ENCODE results near the gene TMEM106C.
"Not testable (repeated sequence)": the region's sequence is repeated elsewhere in the genome, so short reads cannot be mapped to it uniquely, and the experiment has no call there.

The TMEM106C gene

GRCh38 chr12:47950856-47951468 lies 12.4 kb upstream of the TMEM106C start:
- DNase-seq = no peak

DNA sequence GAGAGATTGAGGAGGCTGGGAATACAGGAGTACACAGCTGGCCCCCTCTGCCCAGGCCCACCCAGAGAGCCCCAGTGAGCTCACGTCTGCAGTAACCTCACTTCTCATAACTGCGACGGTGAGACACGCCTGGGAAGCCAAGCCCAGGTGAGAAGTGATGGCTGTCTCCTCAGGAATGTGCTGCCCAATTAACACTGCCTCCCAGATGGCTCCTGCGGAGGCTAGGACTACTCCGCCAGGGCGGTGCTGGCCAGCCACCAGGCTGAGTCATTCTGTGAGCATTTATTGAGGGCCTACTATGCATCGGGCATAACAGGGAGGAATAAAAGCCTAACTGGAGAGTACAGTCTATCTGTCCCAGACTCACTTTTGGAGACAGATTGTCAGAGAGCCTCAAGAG lies 9.3 kb upstream of the TMEM106C start:
- DNase-seq = no peak

DNA sequence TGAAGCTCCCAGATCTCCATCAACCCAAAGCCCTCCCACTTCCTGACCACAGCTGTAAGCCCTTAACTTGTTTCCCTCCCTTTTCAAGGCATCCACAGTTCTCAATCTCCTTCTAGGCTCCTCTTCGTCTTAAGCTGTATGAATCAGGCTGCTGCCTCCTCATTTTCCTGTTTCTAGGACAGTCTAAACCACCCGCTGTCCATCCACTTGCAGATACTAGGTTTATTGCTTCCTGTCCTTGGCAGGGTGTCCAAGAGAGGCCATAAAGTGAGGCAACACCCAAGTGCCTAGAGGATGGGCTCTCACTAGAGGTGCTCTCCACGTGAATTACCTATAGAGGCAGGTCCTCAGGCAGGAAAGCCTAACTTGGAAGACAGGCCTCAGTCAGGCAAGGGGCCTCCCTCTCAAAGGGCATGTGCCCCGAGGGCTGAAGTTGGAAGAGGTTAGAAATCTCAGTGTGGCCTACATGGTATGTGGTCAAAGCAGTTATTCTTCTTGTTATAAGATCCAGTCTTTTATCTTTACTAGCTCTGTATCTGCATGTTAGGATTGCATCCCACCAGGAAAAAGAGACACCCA lies 8.8 kb upstream of the TMEM106C start:
- DNase-seq = no peak

- DNase-seq = no peak
Observed at GRCh38 chr12:47955059-47955458, 8.3 kb upstream of the TMEM106C start.

DNA sequence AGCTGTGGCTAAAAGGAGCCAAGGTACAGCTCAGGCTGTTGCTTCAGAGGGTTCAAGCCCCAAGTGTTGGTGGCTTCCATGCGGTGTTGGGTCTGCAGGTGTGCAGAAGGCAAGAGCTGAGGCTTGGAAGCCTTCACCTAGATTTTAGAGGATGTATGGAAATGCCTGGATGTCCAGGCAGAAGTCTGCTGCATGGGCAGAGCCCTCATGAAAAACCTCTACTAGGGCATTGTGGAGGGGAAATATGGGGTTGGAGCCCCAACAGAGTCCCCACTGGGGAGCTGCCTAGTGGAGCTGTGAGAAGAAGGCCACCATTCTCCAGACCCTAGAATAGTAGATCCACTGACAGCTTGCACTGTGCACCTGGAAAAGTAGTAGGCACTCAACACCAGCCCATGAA lies 5.7 kb upstream of the TMEM106C start:
- not testable (repeated sequence) for DNase-seq

GRCh38 chr12:47962198-47962597 lies 1.2 kb upstream of the TMEM106C start:
- no peak for DNase-seq

- no peak for DNase-seq
Observed at GRCh38 chr12:47964106-47964728, 821 bp downstream of the TMEM106C start.

DNA sequence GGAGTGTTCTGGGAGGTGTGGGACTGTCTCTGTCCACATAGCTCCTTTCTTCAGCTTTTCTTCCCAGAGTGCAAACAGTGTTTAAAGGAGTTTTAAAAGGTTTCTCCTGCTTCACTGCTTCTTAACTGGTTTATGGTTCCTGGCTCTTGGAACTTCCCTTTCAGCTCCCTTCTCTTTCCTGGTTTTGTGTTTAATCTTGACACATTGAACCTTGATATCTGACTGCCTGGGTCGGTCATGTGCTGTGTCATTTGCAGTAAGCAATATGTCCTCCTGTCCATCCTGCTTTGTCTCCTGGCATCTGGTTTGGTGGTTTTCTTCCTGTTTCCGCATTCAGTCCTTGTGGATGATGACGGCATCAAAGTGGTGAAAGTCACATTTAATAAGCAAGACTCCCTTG lies 2.2 kb downstream of the TMEM106C start:
- no peak for DNase-seq

- no peak for DNase-seq
Observed at GRCh38 chr12:47967461-47968321, 4.3 kb downstream of the TMEM106C start.

- no peak for DNase-seq
Observed at GRCh38 chr12:47969845-47970244, 6.4 kb downstream of the TMEM106C start.

GRCh38 chr12:47970843-47971242 lies 7.4 kb downstream of the TMEM106C start:
- no peak for DNase-seq

- no peak for DNase-seq
Observed at GRCh38 chr12:47972895-47973294, 9.5 kb downstream of the TMEM106C start.

DNA sequence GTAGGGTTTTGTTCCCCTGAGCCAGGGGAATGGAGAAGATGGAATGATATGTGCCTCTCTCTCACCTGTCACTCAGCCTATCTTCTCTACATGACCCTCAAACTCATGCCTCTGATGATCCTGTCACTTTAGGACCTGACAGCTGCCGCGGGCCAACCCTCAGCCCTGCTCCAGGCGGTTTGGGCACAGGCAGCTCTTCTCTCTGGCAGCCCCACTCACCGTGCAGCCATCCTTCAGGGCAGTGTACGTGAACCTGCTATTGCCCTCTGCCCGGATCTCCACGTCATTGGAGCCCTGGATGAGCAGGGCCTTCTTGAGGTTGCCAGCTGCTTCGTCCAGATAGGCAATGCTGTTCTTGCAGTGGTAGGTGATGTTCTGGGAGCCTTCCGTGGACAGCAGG lies 10.5 kb downstream of the TMEM106C start:
- no peak for DNase-seq

- DNase-seq = no peak
Observed at GRCh38 chr12:47975036-47975620, 11.7 kb downstream of the TMEM106C start.

GRCh38 chr12:47975816-47976215 lies 12.4 kb downstream of the TMEM106C start:
- DNase-seq = no peak

GRCh38 chr12:47977046-47977771 lies 13.8 kb downstream of the TMEM106C start:
- no peak for DNase-seq

- no peak for DNase-seq
Observed at GRCh38 chr12:47977772-47978597, 14.6 kb downstream of the TMEM106C start.

GRCh38 chr12:47978598-47978873 lies 15.1 kb downstream of the TMEM106C start:
- no peak for DNase-seq

DNA sequence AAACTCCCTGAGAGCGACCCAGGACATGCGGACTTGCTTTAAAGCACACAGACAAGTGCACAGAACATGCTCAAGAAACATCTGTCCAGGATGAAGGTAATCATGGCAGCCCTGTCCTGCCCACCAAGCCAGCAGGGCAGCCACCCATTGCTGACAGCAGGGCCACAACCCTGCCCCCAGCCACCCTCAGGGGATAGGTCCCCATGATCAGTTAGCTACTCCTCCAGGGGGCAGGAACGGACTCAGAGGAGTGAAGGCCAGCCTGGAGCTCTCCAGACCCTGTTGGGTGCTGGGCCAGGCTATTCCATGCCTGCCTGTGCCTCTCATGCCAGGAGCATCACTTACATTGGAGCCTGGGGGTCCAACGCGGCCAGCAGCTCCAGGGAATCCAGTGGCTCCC lies 15.8 kb downstream of the TMEM106C start:
- DNase-seq = no peak

DNA sequence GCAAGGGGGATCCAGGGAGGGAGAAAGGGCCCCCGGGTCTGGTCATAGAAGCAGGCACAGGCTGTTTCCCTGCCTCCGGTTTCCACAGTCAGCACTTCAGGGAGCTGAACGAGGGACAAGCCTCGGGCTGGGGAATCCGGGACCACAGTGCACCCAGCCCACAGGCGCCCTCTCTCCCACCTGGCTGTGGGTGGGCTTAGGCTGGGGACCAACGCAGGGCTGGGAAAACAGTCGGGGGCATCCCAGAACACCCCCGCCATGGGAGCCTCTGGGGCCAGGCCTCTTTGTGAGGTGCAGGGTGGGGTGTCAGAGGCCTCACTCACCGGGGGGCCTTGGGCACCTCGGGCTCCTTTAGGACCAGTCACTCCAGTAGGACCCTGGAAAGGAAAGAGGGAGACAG lies 16.3 kb downstream of the TMEM106C start:
- no peak for DNase-seq

GRCh38 chr12:47980197-47980596 lies 16.8 kb downstream of the TMEM106C start:
- DNase-seq = no peak
